Measurements from ENCODE around the gene ASTL. TPM values are rescaled to one million over a fixed set of nuclear protein-coding genes. Genes with fewer than 3 reads are reported as not detected.

ASTL gene
- total RNA-seq, result not detected in 2 replicates

GRCh38 chr2:96138179-96139145 is at the start of gene ASTL:
Gene ASTL, minus strand, starts transcription at chr2:96138502. Its CDS starts 66 bp downstream, at chr2:96138436.

GRCh38 chr2:96145036-96145847 is 6.9 kb upstream of the ASTL start, which contains the start of gene DUSP2:
Gene DUSP2, minus strand, starts transcription at chr2:96145440. Its CDS starts 86 bp downstream, at chr2:96145354.

GRCh38 chr2:96116424-96116878 is 21.9 kb downstream of the ASTL start, which contains the start of gene ADRA2B:
Gene ADRA2B, minus strand, starts transcription at chr2:96116571. Its CDS starts 422 bp downstream, at chr2:96116149.

Other genes starting within 250 kb of the ASTL start
- 22.4 and 36.9 TPM in 2 replicates for gene ANKRD36C, start 146.7 kb downstream of the ASTL start, total RNA-seq
- 2.3 and 3.2 TPM in 2 replicates for gene GPAT2, start 103.6 kb downstream of the ASTL start, total RNA-seq
- 4.4 and 4.8 TPM in 2 replicates for gene ADRA2B, start 21.9 kb downstream of the ASTL start, total RNA-seq
- 3.4 and 3.7 TPM in 2 replicates for gene DUSP2, start 6.9 kb upstream of the ASTL start, total RNA-seq
- gene STARD7, start 70.3 kb upstream of the ASTL start, total RNA-seq, result 58.6 and 60.6 TPM in 2 replicates
- gene TMEM127, start 127.5 kb upstream of the ASTL start, total RNA-seq, result 29.6 and 33.6 TPM in 2 replicates
- gene CIAO1, start 127.7 kb upstream of the ASTL start, total RNA-seq, result 53.9 and 76.0 TPM in 2 replicates
- gene SNRNP200, start 167.0 kb upstream of the ASTL start, total RNA-seq, result 52.8 and 55.0 TPM in 2 replicates
- gene ITPRIPL1, start 186.8 kb upstream of the ASTL start, total RNA-seq, result 0.20 and 0.31 TPM in 2 replicates
- 0.34 and 0.44 TPM in 2 replicates for gene NCAPH, start 197.3 kb upstream of the ASTL start, total RNA-seq

Data from cardiac ventricle fibroblast (primary cell).